NCI-H2081 treated with DMSO at 0.1 percent for 48 hours (cell line): ENCODE data around the gene ARNT2.
"Not testable (repeated sequence)": the region's sequence is repeated elsewhere in the genome, so short reads cannot be mapped to it uniquely, and the experiment has no call there.

Source experiments
- DNase-seq: peaks from one replicate; lab custom pipeline; 2025; lab: John Stamatoyannopoulos, UW

ARNT2 gene

DNA sequence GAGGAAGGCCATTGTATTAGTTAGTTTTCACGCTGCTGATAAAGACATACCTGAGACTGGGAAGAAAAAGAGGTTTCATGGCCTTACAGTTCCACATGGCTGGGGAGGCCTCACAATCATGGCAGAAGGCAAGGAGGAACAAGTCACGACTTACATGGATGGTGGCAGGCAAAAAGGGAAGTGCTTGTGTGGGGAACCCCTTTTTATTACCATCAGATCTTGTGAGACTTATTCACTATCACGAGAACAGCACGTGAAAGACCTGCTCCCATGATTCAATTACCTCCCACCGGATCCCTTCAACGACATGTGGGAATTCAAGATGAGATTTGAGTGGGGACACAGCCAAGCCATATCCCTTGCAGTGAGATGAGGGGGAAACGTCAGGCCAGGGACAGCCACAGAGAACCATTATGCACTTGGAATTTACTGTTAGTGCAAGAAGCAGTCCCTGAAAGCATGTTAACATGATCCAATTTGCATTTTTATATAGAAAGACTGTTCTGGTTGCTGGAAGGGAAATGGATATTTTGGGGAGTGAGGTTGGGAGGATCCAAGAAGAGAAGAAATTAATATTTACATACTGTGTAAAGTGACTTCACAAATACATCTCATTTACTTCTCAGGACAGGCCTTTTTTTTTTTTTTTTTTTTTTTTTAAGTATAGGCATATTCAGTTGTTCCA is 87.1 kb downstream of the ARNT2 start:
- no peak for DNase-seq

DNA sequence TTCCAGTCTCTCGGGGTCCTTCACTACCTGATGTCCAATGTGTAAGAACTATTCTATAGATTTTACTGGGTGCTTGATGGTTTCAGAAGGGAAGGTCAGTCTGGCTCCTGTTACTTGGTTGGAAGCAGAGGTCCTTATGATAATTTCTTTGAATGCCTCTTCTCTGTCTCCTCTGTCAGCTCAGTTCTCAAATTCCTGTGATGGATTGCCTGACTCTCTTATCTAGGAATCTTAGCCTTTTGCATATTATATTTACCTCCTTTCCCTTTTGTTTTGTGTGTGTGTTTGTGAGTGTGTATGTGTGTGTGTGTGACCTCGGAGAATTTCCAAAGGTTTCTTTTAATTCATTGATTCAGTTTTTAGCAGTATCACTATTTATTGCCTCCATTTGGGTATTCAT is 88.2 kb downstream of the ARNT2 start:
- no peak for DNase-seq

DNA sequence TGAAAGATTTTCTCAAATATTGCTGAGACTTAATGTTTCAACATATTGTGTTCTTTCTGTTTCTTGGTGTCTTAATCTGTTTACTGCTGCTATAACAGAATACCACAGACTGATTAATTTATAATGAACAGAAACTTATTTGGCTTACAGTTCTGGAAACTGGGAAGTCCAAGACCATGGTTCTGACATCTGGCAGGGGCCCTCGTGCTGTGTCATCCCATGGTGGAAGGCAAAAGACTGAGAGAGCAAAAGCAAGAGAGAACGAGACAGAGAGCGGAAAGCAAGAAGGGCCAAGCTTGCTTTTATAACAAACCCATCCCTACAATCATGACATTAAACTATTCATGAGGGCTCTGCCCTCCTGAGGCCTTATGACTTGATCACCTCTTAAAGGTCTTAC is 88.7 kb downstream of the ARNT2 start:
- DNase-seq: no peak

DNA sequence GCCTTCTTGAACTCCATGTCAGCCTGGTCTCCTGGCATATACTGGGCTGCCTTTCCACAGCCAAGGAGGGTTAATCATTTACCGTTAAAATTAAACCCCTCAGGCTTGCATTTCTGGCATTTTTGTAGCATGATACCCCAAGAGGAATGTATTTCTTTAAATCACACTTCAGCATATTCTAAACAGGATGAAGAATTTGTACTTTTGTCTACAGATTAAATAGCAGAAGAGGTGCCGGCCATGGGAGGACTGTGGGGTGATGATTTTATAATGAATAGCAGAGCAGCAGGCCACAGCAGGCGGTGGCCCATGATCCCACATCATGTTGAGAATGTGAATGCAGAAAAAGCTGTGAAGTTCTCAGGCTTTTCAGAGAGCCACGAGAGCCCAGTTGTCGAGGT is 90.2 kb downstream of the ARNT2 start:
- DNase-seq: no peak

DNA sequence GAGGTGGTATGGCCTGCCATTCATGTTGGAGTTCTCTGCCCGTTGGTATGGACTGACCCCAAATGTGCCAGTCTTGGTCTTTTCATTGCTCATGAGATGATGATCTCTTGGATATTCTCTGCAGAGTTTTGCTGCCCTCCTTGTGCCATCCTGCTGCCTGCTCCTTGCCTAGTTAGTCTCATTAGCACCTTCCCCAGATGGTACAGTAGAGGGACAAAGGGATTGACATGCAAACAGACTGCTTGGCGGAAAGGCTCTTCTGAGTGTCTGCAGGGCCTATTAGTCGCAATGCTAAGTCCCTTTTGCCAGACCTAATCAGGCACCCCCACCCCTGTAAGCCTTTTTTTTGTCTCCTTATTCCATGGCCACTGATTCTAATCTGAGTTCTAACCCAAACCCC is 90.6 kb downstream of the ARNT2 start:
- no peak for DNase-seq

DNA sequence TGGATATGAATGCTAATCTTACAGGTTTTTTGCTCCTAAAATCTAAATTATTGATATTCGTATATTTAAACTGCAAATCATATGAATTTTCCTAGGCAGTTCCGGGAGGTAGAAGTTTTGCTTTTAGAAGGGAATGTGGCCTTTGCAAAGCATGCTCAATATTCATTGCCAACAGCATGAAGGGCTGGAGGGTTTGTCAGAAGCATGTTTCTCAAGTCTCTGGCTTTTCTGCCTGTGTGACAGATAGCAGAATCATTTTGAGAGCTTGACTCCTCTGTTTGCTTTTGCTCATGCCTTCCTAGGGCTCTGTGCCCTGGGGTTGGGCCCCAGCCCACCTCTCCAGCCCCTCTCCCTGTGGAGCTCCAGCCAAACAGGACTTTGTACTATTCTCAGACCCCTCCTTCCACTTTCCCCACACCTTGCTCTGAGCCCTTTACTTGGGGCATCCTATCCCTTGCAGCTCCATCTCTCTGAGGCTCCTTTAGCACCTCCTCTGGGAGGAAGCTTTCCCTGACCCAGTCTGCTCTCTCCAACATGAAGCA is 91.3 kb downstream of the ARNT2 start:
- DNase-seq: no peak

DNA sequence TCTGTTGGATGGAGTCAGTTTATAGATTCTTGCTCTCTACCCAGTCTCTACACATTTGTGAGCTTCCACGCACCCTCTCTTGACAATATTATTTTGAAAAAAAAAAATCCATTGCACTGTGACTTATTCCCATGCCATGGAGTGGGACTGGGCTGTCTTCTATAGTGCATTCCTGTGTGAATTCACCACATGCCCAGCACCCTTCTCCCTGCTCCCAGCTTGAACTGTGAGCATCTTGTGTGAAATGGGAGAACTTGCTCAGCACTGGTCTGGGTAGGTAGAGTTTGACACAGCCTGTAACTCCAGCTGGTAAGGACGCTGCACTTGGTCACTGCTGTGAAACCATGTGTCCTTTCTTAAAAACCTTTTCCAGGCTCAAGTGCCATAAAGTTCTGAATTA is 91.9 kb downstream of the ARNT2 start:
- DNase-seq: no peak

DNA sequence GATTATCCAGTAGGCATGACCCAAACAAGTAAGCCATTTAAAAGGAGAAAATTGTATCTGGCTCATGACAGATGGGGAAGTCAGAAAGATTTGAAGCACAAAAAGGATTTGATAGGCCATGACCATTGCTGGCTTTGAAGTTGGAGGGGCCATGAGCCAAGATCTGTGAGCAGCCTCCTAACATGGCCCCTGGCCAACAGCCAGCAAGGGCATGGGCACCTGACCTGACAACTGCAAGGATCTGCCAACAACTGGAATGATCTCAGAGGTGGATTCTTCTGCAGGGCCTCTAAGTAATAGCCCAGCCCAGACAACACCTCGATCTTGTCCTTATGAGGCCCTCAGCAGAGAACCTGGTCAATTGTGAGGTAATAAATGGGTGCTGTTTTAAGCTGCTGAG is 93.0 kb downstream of the ARNT2 start:
- DNase-seq: no peak

DNA sequence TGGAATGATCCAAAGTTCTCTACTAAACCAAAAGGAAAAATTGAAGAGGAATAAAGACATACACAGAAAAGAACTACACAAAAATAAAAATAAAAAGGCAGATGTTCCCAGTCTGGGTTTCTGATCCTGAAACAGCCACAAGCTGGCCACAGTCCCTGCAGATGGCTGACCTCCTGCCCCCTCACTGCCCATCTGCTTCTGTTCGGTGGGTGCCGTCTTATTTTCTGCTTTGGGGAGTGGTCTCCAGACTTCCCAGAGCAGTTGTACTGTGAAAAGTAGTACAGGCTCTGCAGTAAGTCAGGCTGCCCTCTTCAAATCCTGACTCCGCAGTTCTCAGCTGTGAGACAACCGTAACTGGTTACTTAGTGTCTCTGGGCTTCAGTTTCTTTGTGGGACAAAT is 94.5 kb downstream of the ARNT2 start:
- DNase-seq: no peak

DNA sequence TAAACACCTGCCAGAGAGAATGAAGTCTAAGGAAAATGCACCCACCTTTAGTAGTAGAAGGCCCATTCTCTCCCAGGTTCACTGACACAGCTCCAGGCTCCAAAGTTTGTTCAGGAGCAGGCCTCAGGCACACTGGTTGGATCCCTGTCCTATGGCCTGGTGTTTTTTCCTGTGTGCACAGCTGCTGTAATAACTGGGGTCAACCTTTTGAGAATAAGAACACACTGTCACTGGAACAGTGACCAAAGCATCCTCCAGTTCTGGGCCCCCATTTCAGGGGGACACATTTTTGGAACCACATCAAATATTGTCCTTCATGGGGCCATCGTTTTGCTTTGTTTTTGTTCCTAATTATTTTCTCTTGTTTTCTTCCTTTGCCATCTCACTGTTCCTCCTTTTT is 95.8 kb downstream of the ARNT2 start:
- no peak for DNase-seq

DNA sequence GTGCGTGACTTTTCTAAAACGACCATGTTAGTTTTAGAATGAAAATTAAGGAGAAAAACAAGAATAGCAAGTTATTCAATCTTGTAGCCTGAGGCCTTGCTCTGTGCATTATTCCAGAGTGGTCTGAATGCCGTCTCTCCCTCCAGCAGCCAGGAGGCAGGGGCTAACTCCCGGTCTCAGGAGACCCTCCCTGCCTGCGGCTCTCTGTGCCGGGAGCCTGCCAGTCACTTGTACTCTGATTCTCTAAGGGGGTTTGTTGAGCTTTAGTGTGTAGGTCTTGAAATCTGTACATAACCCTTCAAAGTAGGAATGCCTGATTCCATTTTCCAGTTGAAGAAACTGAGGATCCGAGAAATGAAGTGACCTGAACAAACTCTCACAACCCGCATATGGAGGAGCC is 97.3 kb downstream of the ARNT2 start:
- DNase-seq: no peak

DNA sequence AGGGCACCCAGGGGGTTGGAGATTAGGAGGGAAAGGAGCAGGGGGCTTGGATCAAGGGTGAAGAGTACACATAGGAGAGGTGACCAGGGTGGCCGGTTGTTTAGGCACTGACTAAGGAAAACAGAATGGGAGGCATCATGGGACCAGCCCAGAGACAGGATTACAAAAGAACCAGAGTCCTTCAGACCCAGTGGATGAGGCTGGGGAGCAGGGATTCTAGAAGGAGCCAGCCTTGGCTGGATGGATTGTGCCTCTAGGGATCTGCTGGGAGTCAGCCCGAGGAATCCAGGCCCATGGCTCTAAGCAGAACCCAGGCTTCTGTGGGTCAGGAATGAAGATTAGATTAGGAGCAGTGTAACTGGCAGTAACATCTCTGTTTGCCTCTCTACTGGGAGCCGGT is 98.6 kb downstream of the ARNT2 start:
- DNase-seq: no peak

DNA sequence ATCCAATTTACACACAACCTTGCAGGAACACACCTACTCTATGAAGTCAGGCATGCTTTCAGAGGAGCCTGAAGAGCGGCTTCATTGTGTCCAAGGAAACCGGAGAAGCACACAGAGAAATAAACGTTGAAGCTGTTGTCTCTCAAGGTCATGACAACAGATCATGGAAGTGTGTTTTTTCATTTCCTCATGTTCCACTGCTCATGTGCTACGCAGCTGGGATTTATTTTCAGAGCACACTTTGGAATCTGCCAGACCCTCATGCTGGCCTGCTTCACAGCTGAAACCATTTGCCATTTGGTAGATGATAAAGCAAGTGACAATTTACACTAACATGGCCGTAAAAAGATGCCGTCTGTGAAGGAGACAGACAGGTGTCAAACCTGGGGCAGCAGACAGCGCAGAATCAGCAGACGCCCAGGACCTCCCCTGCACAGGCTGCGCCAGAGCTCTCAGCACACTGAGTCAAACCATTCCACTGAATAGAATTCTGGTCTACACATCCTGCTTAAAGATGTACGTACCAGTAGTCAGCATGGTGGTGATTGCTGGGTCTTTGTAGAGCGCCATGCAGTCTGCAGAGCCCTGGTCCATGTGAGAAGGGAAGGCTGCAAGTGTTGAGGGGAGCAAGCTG is 99.3 kb downstream of the ARNT2 start:
- no peak for DNase-seq

DNA sequence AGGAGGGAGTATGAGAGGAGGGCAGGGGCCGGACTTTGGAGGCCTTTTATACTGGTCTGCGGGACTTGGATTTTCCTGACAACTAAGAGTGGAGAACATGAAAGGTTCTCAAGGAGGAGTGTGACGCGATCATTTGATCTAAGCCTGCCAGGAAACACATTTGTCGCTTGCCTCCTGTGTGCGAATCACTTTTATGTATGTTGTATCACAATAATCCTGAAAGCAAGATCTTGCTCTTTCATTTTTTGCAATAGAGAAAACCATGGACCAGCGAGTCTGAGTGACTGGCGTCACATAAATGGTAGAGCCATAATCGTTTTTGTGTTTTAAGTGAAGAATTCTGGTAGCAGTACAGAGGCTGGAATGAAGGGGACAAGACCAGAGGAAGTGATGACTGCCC is 100.7 kb downstream of the ARNT2 start:
- DNase-seq: no peak

DNA sequence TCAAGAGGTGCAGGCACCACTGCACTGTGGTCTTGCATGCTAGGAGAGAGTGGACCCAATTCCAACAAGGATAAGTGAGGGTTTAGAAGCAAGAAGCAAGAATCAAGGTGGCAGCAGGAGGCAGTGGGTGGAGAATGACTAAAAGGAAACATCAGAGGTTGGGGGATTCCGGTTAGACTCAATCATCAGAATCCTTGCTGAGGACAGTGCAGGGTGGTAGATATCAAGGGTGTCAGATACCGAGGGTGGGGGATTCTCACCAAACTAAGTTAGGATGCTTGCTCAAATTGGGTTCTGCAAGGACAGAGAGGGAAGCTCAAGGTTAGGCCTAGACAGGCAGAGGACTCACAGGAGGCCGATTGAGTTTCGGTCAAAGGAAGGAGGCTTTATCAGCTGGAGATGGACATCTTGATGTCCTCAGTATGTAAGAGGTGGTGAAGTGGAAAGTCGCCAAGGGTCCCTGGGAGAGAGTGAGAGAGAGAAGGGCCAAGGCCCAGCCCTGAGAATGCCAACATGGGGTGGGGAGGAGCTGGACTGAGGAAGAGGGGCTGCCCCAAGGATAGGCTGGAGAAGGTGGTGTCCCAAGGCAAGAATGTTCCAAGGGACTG is 102.2 kb downstream of the ARNT2 start:
- no peak for DNase-seq

DNA sequence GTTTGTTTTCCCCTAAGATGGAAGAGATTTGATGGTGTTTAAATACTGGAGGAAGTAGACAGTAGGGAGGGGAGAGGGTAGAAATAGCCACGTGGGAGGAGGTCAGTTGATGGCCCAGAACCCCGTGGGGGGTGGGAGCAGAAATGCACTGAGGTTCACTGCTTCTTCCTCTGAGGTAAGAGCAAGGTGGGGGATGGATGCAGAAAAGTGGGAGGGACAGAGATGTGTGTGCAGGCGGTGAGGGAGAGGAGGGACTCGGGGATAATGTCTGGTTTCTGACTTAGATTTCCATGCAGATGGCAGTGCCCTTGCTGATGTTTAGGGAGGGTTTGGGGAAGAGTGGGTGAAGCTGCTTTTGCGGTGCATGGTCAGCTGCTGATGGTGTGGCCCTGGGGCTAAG is 102.9 kb downstream of the ARNT2 start:
- no peak for DNase-seq

DNA sequence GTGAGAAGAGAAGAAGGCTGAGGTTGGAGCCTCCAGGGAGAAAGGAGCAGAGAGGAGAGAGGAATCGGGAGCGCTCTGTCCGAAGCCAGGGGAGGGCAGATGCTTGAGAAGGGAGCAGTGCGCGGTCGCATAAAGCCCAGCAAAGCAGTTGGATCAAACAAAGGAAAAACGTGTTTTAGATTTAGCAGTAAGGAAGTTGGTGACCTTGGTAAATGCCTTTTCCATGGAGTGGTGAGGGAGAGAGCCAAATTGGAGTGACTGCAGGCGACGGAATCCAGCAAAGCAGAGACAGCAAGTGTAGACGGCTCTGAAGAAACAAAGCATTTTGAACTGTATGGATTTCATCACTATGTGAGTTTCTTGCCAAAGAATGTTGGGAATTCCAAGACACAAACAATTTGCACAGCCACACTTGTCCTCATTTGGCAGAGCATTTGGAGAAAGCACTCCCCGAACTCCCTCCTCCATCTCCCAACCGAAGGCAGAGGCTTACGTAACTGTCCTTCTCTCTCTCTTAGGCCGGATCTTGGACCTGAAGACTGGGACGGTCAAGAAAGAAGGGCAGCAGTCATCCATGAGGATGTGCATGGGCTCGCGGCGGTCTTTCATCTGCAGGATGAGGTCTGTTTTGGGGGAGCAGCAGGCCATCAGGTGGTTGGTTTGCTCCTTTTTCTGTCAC is 103.6 kb downstream of the ARNT2 start:
- DNase-seq: no peak

DNA sequence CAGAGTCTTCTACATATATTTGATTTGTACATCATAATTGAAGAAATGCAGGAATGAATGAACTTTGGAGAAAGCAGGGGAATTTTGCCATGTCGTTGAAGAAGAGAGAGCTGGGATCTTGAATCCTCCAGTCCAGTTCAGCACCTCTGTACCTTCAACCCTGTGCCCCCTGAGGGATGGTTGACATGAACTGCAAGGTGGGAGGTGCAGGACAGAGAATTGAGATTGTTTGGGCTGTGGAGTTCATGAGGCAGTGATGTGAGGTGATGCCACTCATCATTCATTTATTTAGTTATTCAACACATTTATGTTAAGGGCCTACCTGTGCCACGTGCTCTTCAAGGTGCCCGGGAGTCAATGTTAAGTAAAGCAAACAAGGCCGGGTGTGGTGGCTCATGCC is 104.6 kb downstream of the ARNT2 start:
- no peak for DNase-seq

DNA sequence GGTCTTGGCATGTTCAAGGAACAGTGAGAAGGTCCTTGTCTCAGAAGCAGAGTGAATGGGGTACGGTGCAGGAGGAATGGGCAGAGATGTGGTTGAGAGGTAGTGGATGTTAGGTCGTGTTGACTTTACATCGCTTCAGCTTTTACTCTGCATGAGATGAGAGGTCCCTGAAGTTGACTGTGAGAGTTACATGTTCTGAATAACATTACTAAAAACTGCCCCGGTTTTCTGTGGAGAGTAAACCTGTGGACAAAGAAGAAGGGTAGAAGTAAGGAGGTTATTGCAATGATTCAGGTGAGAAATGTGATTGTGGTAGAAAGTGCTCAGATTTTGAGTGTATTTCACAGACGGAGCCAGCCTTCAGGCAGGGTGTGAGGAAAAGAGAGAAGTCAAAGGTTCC is 105.6 kb downstream of the ARNT2 start:
- no peak for DNase-seq

DNA sequence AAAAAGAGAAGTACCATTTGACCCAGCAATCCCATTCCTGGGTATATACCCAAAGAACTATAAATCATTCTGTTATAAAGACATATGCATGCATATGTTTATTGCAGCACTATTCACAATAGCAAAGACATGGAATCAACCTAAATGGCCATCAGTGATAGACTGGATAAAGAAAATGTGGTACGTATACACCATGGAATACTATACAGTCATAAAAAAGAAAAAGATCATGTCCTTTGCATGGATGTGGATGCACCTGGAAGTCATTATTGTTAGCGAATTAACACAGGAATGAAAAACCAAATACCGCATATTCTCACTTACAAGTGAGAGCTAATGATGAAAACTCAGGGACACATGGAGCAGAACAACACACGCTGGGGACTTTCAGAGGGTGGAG is 106.8 kb downstream of the ARNT2 start:
- not testable (repeated sequence) for DNase-seq

DNA sequence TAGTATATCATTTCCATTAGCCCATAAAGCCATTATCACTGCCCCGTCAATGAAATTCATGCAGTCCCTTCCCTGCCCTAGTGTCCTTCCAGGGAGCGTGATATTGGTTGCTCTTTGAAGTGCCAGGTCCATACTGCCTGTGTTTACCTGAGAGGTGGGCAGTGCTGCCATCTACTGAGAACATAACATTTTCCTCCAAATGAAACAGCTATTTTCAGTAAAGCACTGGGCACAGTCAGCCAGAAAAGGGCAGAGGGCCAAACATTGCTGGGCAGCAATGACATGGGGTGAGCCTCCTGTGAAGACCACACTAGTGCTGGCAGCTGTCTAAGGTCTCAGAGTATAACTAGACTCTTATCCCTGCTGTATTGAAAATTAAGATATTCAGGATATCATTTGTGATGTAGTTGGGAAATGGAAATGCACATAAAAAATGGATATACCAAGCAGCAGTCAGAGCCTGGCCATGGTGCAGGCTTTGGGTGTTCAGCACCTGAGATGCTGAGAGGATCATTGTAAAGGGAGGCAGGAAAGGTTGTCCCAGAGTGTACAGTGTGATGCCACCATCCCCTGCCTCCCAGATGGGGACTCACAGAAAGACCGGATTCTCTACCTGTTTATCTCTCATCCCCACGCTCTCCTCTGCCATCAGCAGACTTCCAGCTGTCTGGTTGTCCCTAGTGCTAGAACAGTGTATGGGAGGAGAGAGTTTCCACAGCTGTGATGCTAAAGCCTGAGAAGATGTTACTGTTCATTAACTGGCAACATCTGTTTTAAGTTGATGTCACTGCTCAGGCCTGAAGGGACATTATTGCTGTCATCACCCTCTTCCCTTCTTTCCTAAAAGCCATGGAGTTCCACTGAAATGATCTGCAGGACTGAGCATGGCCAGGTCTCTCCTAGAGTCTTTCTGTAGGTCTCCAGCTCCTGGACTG is 108.8 kb downstream of the ARNT2 start:
- no peak for DNase-seq
